SK-N-MC (cell line): ENCODE data around the gene IQCF5.

Source experiments
- EZH2 ChIP-seq: fragments of 200-600 bp; sonication (generic); IDR thresholded peaks from one replicate; pipeline ENCODE4 v1.6.1; 2017; ENCODE audit warnings: antibody characterized with exemption
- FOXP2 ChIP-seq: optimal IDR thresholded peaks from 2 replicates; pipeline ENCODE3; 2011; ENCODE audit warnings: mild to moderate bottlenecking, moderate library complexity; ENCODE audit not compliant: insufficient read depth; ENCODE audit errors: extremely low read length, control extremely low read depth
- POLR2AphosphoS5 ChIP-seq: IDR thresholded peaks from 2 replicates; pipeline ENCODE4 v1.6.1; 2012; ENCODE audit warnings: mild to moderate bottlenecking, low read depth, low read length, borderline replicate concordance

GRCh38 chr3:51828297-51828696, 47.1 kb downstream of the IQCF5 start:
- TF ChIP-seq POLR2AphosphoS5 (no peak), EZH2 (no peak), FOXP2 (no peak)
